GM18873 (cell line): Measurements from ENCODE around the gene TPRG1.

Experiments
- ATAC-seq: cut with Tn5 transposase; IDR thresholded peaks from one replicate; pipeline ENCODE4 v1.9.1; 2021; ENCODE audit warnings: mild to moderate bottlenecking, moderate library complexity, moderate number of reproducible peaks; ENCODE audit not compliant: unreplicated experiment, low FRiP score

Gene TPRG1, protein sequence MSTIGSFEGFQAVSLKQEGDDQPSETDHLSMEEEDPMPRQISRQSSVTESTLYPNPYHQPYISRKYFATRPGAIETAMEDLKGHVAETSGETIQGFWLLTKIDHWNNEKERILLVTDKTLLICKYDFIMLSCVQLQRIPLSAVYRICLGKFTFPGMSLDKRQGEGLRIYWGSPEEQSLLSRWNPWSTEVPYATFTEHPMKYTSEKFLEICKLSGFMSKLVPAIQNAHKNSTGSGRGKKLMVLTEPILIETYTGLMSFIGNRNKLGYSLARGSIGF

DNA sequence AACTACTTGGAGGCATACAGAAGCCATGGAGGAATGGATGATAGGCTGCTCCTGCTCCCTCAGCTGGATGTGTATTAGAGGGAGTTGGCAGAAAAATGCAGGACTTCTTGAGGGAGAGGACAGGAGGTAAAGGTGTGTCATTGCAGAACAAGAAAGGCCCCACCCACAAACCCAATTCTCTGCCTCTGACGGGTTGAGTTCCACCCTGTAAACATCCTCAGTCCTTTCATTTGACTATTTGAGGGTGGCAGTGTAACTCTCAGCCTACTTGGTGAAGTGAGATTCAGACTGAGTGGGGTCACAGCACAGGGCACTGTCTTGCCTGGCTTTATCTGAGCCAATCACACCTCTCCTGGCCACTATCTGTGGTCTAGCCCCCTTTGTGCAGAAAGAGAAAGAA, at the start of gene TPRG1:
TPRG1 (plus strand) TSS at position 265 of the 400 bp plus-strand sequence. CDS start 35,414 bp downstream, outside the sequence.
- no peak for ATAC-seq

GRCh38 chr3:189122110-189122509, 49.7 kb upstream of the TPRG1 start:
- ATAC-seq = no peak

DNA sequence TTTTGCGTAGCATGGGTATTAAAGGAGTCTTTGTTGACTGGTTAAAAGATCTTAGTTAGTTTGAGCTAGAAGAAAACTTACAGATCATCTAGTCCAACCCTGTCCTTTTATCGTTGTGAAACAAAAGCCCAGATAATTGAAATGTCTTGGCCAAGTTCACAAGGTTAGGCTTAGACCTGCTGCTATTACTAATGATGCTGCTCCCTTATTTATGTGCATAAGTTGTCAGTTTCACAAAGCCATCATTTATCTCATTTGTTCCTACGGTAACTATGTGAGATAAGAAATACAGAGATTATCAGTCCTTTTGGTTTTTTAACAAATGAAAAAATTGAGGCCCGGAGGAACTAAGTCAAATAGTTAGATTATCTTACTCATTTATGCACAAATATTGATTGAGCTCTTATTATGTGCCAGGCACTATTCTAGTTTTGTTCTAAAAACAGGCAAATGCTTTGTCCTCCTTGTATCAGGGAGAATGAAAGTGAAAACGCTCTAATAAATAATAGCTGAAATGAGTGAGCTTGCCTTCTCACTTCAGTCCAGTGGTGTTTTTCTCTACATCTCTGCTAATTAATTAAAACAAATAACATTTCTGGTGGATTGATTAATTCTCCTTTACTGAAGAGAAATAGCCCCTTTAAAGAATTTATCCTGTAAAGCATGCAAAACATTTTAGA, 49.1 kb upstream of the TPRG1 start:
- no peak for ATAC-seq

GRCh38 chr3:189123595-189124387, 48.0 kb upstream of the TPRG1 start:
- ATAC-seq = no peak

- no peak for ATAC-seq
Measured at GRCh38 chr3:189132231-189132671, 39.5 kb upstream of the TPRG1 start.

- no peak for ATAC-seq
Measured at GRCh38 chr3:189132839-189133238, 38.9 kb upstream of the TPRG1 start.

- ATAC-seq = no peak
Measured at GRCh38 chr3:189133768-189134167, 38.0 kb upstream of the TPRG1 start.

DNA sequence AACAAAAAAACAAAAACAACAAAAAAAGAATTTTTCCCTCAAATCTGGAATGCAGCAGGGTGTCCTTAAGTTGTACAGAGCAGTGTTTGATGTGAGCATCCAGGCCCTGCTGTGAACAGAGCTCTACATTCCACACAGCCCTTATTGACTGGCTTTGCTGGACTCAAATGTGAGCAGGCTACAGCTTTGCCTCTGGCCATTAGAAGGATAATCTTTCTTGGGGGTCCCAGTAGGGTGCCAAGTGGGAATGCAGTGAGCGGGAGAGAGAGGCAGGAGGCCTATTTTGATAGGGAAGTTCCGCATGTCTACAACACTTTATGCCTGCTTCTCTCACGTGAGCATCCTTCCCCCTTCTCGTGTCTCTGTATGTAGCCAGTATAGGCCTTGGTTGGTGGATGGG, 34.4 kb upstream of the TPRG1 start:
- ATAC-seq = no peak

DNA sequence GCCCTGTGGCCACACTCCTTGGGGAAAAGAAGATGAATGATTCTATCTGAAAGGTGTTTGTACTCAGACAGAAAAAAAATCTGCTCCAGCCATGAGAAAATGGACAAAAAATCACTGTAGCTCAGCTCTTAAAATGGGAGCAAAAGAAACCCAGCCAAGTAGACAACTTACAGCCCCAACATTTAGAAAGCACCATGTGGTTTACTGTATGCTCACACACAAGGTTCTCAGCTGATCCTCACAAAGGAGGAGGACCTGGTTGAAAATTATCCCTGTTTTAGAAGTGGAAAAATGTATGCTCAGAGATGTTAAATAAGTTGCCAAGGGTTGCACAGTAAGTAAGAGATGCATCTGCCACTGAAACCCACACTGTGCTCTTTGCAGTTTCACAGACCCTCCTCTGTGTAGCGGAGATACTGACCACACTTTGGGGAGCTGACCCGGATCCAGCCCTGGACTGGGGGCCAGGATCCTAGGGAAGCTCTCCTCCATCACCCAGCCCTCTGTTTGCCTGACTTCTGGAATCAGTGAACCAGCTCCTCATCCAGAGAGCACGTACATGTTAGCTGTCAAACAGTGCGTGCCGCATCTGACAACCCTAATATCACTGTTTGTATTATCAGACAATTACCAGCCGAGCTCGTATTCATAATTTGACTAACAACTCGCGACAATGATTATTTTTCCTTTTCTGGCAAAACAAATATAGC, 32.7 kb upstream of the TPRG1 start:
- ATAC-seq = no peak

DNA sequence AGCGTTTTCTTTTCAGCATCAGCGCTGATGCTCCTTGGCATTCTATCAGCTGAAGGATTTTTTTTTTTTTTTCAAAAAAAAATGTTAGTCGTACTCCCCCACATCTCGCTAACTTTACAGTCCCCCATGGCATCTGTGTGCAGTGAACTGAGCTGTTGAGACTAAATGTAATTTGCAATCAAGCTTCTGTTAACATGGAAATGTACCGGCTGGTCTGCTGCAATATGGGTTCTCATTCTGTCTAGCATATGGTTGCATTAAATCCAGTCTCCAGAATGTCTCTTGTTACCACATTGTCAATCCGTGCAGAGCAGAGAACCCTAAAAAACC, 32.2 kb upstream of the TPRG1 start:
- ATAC-seq = no peak

GRCh38 chr3:189142527-189142926, 29.2 kb upstream of the TPRG1 start:
- no peak for ATAC-seq

- no peak for ATAC-seq
Measured at GRCh38 chr3:189143321-189143720, 28.4 kb upstream of the TPRG1 start.

DNA sequence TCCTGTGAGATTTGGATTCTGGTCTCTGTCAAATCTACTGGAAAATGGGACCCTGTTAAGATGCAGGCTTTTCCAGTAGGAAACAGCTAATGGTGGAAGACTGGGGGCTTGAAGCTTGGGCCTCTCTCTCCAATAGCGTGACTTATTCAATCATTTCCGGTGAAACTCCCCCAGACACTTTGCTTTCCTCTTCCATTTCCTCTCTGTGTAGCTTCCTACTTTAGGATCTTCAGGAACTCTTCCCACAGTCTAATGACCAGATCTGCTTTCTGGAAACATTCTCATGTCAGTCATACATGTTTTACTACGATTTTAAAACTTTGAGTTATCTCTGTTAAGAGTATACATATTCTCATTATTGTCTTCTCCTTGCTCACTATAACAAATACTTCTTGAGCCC, 28.0 kb upstream of the TPRG1 start:
- no peak for ATAC-seq

DNA sequence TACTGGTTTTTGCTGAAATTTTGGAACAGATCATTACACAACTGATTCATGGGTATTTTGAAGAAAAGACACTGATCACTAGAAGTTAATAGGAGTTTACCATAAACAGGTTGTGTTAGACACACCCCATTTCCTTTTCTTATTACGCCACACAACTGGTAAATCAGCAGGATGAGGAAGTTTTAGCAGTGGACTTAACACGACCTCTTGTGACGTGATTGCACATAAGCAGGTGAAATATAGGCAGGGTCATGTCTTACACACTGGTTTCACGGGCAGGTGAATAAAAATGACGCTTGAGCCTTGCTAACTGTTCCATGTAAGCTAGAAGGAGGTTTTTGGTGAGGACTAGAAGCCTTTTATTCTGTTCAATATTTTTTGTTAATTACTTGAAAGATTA, 27.1 kb upstream of the TPRG1 start:
- no peak for ATAC-seq

DNA sequence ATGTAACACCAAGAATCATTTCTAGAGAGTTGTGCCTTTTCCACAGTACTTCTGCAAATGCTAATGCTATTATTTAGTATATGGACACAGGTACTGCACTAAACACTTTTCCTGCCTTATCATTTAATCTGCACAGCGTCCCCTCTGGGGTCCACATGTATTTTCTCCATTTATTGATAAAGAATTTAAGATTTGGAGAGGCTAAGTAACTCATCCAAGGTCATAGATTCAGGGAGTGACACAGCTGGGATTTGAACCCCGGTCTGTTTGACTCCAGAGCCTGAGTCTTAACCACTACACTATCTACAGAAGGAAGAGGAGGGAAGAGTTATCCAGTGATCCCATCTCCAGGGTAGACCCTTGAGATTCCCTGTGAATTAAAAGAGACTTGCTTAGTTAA, 24.9 kb upstream of the TPRG1 start:
- ATAC-seq = no peak

- peak; percentile 69 for ATAC-seq
Measured at GRCh38 chr3:189148081-189148507, 23.7 kb upstream of the TPRG1 start.

- ATAC-seq = no peak
Measured at GRCh38 chr3:189149203-189149602, 22.6 kb upstream of the TPRG1 start.

DNA sequence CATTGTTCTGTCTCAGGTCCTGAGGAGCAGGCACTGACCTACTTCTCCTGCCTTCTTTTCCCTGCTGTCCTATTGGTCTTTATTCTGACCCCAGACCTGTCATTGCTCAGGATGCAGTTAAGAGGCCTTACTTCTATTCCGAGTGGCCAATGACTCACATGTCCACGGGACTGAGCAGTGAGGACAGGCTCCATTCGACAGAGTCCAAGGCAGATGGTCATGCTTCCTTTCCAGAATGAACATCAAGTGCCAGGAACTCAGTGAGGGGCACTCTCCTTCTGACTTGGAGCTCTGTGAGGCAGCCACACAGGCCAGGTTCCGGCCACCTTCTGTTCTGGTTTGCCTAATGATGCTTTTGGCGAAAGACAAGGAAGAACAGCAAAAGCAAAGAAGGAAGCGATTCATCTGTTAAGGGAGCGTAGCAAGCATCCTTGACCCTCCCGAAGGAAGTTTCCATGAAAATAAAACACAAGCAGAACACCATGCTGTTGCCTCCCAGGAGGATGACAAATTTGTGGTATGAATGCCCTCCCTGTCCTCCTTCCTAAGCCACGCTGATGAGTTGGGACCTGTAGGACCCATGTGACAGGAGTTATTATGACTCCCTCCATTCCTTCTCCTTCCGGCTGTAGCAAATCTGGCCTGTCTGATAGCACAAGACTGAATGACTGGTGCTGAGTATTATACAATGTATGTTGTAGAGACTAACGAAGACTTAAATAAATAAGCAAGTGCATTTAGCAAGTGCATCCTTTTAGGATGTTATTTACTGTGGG, 14.4 kb upstream of the TPRG1 start:
- no peak for ATAC-seq

GRCh38 chr3:189158034-189158433, 13.7 kb upstream of the TPRG1 start:
- ATAC-seq = no peak
